ENCODE measurements around the gene TMEM100.
"Not testable (repeated sequence)": the region's sequence is repeated elsewhere in the genome, so short reads cannot be mapped to it uniquely, and the experiment has no call there.

Gene TMEM100

GRCh38 chr17:55673743-55674506, 48.7 kb downstream of the TMEM100 start:
- CTCF ChIA-PET = no interaction called here
- Mint-ChIP-seq H3K9me3 (no peaks in the 10 kb centered on the region), H3K36me3 (no peaks in the 10 kb centered on the region), H3K27me3 (peaks cover 12% of the 10 kb centered on the region), H3K4me1 (no peaks in the 10 kb centered on the region), H3K27ac (no peak overlapping the region), H3K4me3 (no peak overlapping the region)
- DNase-seq = no peak

GRCh38 chr17:55672585-55673501, 49.8 kb downstream of the TMEM100 start:
- no peaks in the 10 kb centered on the region for H3K36me3 Mint-ChIP-seq
- H3K4me1 Mint-ChIP-seq = no peaks in the 10 kb centered on the region
- no peak for DNase-seq
- H3K4me3 Mint-ChIP-seq = no peak overlapping the region
- peaks cover 10% of the 10 kb centered on the region for H3K27me3 Mint-ChIP-seq
- CTCF ChIA-PET = no interaction called here
- no peaks in the 10 kb centered on the region for H3K9me3 Mint-ChIP-seq
- no peak overlapping the region for H3K27ac Mint-ChIP-seq

GRCh38 chr17:55672010-55672409, 50.7 kb downstream of the TMEM100 start:
- H3K4me3 Mint-ChIP-seq, H3K9me3 Mint-ChIP-seq, DNase-seq, H3K4me1 Mint-ChIP-seq, H3K27ac Mint-ChIP-seq, H3K36me3 Mint-ChIP-seq, CTCF ChIA-PET: not testable (repeated sequence)
- peaks cover 14% of the 10 kb centered on the region for H3K27me3 Mint-ChIP-seq

All from activated naive CD4-positive, alpha-beta T cell treated with anti-CD3 and anti-CD28 coated beads, Interleukin-2, amount 10 ng/mL, durations not matched to agents 7 days and 5 days (primary cell).